Coronary artery (tissue), 2 donors: Measurements from ENCODE around the gene ZNF385C.
A peak's percentile ranks its signal among the peaks of the same experiment; 100 is the strongest.

Source experiments
- DNase-seq: peaks from one replicate; pipeline ENCODE4 v3.0.0-alpha.2; 2017; ENCODE audit warnings: low spot score
- H3K27ac ChIP-seq, 2 donors: fragments of 200-600 bp; sonication (generic); one replicate each; pipeline ENCODE4 v1.5.1; 2016 to 2019
- H3K4me3 ChIP-seq: fragments of 200-600 bp; sonication (generic); 2 replicates; pipeline ENCODE4 v1.5.1; 2016; ENCODE audit warnings: mild to moderate bottlenecking, moderate library complexity
- TF ChIP-seq, protein P1 (sequence below): fragments of 200-600 bp; sonication (generic); IDR thresholded peaks from one replicate; pipeline ENCODE4 v1.5.1; 2019; ENCODE audit warnings: antibody characterized with exemption

Gene ZNF385C

DNA sequence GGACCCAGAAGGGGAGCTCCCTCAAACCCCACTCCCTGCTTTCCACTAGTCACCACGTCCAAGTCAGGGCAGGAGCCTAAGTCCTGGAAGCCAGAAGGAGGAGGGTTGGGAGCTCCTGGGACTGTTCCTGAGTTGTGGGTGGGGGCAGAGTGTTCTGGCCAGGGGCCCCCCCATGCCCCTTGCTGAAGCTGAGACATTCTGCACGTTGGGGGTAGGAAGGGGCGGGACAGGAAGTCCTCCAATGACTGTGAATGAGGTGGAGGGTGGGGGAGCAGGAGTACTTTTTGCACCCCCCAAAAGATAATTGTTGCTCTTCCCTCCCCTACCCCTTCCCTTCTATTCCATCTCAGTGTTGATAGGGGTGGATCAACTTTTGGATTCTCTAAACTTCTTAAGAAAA lies 26.5 kb downstream of the ZNF385C start:
- no peak for DNase-seq
- TF ChIP-seq, protein P1, sequence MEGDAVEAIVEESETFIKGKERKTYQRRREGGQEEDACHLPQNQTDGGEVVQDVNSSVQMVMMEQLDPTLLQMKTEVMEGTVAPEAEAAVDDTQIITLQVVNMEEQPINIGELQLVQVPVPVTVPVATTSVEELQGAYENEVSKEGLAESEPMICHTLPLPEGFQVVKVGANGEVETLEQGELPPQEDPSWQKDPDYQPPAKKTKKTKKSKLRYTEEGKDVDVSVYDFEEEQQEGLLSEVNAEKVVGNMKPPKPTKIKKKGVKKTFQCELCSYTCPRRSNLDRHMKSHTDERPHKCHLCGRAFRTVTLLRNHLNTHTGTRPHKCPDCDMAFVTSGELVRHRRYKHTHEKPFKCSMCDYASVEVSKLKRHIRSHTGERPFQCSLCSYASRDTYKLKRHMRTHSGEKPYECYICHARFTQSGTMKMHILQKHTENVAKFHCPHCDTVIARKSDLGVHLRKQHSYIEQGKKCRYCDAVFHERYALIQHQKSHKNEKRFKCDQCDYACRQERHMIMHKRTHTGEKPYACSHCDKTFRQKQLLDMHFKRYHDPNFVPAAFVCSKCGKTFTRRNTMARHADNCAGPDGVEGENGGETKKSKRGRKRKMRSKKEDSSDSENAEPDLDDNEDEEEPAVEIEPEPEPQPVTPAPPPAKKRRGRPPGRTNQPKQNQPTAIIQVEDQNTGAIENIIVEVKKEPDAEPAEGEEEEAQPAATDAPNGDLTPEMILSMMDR, result no peak
- peak overlapping the region; percentile 66 for H3K4me3 ChIP-seq
- H3K27ac ChIP-seq, result no peak overlapping the region

DNA sequence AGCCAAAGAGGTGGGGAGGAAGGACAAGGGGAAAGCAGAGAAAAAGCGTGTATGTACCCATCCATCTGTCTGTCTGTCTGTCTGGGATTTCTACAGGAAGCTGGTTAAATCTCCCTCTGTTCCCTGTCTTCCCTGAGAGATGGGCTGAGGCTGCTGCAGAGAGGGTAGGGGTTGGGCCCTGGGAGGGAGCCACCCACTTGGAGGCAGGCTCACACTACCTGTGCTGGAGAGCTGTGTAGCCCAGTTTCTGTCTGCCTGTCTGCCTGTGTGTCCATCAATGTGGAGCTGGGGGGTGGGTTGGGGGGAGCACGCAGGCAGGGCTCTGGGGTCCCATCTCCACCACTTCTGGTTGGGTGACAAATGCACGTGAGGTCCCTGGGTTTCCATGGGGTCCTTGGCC lies 29.3 kb downstream of the ZNF385C start:
- DNase-seq, result no peak
- TF ChIP-seq, protein P1, result no peak
- H3K4me3 ChIP-seq, result no peak overlapping the region
- no peak overlapping the region for H3K27ac ChIP-seq

DNA sequence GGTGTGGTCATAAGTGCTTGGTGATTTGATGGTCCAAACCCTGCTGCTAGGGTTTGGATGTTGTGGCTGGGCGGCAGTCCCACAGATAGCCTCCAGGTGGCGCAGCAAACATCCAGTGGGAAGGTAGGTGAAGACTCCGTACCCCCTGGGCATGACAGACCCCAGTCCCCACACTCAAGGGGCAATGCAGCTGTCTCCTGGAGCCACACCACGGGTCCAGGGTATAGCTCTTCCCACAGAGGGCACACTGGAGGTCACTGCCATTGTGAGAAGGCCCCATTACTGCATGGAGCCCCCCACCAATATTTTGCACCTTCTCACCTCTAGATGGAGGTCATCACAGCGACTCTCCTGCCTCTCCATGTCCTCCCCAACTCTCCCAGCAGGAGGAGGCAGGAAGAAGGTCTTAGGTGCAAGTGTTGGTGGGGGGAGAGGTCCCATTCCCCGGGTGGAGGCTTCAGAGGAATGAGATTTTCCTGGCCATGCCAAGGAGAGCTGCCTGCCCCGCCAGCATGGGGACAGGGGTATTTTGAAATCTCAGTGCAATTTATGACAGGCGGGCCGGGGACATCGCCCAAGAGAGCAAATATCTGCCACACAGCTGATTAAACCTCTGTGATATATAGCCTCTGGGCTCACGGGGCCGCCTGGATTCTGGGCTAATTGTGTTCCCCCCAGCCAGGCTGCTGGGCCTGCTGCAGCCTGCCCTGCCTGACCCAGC lies 30.7 kb downstream of the ZNF385C start:
- Histone ChIP-seq H3K4me3 (no peak overlapping the region), H3K27ac (no peak overlapping the region)
- TF ChIP-seq, protein P1, result peak; percentile 88
- no peak for DNase-seq

DNA sequence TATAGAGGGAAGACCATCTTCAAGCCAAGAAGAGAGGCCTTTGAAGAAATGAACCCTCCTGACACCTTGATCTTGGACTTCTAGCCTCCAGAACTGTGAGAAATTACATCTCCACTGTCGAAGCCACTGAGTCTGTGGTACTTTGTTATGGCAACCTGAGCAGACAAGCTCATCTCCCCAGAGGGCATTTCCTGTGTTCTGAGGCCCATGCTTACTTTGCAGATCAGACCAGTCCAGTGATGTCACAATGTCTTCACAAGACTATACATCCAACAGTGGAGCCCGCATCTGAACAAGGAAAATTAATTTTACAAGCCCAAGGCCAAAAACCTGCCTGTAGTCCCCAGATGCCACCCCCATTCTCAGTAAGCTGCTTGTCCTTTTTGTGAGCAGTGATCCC lies 33.1 kb downstream of the ZNF385C start:
- no peak overlapping the region for H3K27ac ChIP-seq
- no peak overlapping the region for H3K4me3 ChIP-seq
- TF ChIP-seq, protein P1, result no peak
- DNase-seq, result no peak

DNA sequence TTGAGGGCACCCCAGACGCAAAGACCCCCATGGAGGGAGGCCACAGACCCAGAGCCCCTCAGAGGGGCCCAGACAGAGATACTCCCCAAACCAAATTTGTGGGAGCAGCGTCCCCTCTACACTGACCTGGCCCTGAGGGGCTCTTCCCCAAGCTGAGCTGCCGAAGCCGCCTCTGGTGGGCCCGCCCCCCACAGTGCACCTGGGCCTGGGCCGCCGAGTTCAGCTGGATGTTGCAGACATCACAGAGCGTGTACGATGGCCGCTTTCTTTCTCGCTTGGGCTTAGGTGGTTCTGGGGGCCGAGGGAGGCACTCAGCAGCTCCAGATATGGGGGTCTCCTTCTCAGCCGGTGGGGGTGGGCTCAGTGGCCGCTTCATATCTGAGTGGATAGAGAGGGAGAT lies 35.6 kb downstream of the ZNF385C start:
- Histone ChIP-seq H3K4me3 (no peak overlapping the region), H3K27ac (no peak overlapping the region)
- no peak for DNase-seq
- TF ChIP-seq, protein P1, result no peak

DNA sequence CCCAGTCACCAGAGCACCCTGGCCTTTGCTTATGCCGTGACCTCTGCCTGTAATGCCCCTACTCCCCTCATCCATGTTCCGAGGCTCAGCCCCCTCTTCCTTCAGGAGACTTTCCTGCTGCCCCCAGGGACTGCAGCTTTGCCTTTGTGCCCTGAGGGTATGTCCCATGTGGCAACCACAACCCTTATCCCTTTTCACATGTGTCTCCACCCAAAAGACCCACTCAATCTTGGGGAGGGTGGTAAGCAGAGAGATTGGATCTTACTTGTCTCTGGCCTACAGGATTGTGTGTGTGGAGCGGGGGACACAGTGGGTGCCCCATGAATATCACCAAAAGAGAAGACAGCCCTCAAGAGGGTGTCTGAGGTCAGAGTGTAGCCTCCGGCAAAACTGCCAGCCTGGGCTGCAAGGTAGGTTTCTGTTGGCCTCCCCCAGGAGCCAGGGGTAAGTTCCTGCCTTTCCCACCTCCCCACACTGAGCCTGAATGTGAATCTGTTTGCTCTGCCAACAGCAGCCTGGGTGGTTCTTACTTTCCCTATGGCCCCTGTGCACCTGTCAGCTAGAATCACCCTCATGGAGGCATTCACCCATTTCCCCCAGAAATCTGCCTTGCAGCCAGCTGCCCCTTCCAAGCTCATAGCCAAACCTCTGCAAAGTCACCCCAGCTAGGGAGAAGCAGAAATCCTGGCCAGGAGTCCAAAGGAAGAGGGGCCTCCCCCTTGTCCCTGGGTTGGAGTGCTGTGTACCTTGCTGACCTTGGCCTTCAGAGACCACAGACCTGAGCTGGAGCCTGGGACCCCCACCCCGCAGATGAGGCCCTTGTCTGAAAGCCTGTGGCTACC lies 36.4 kb downstream of the ZNF385C start:
- no peak overlapping the region for H3K27ac ChIP-seq
- no peak for DNase-seq
- TF ChIP-seq, protein P1, result no peak
- H3K4me3 ChIP-seq, result no peak overlapping the region
